GM19468 (cell line): ENCODE measurements around the gene SPG7.

ENCODE experiments used
- ATAC-seq: cut with Tn5 transposase; IDR thresholded peaks from one replicate; pipeline ENCODE4 v1.9.1; 2021; ENCODE audit warnings: mild to moderate bottlenecking, moderate library complexity, moderate number of reproducible peaks; ENCODE audit not compliant: unreplicated experiment; ENCODE audit errors: extremely low read depth

SPG7 gene

GRCh38 chr16:89510526-89510925 is 2.3 kb downstream of the SPG7 start:
- no peak for ATAC-seq

DNA sequence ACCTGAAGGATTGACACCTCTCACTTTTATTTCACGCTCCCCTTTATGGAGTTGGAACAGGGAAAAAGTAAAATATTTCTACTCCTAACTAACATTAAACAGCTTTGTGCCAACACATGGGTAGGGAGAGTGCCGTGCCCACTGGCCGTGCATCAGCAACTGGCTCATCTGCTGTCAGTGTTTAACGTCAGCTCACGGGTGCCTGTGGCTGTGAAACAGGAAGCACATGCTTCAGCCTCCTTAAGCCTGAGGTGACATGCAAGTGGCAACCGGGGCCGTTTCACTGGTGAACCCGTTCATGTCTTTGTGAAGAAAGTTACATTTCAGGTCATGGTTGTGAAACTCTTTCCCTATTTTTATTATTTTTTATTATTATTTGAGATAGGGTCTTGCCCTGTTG is 3.2 kb downstream of the SPG7 start:
- ATAC-seq = no peak

DNA sequence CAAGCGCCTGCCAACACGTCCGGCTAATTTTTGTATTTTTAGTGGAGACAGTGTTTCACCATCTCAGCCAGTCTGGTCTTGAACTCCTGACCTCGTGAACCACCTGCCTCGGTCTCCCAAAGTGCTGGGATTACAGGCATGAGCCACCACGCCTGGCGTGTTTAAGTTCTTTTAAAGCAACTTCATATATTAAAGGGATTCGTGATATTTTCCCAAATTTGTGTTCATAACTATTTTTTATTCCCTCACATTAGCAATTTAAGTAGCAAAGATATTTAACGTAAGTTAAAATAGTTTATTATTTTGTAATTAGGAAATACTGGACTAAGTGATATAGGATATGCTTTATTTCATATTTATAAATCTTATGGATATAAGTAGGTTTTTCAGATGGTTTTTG is 4.2 kb downstream of the SPG7 start:
- no peak for ATAC-seq

DNA sequence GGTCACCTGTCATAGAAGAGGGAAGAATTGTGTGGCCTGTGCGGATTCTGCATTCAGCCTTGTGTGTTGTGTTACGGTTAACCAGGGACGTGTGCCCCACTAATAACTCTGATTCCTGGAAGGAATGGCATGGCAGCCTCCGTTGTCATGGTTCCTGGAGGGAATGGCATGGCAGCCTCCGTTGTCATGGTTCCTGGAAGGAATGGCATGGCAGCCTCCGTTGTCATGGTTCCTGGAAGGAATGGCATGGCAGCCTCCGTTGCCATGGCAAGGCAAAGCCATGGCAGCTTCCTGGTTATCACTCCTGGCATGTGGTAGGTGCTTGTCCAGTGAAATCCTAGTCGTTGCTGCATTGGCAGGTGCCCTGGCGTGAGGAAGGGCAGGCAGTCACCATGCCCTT is 8.9 kb downstream of the SPG7 start:
- no peak for ATAC-seq

- no peak for ATAC-seq
These were observed 11.7 kb downstream of the SPG7 start for GRCh38 chr16:89519881-89520280.

DNA sequence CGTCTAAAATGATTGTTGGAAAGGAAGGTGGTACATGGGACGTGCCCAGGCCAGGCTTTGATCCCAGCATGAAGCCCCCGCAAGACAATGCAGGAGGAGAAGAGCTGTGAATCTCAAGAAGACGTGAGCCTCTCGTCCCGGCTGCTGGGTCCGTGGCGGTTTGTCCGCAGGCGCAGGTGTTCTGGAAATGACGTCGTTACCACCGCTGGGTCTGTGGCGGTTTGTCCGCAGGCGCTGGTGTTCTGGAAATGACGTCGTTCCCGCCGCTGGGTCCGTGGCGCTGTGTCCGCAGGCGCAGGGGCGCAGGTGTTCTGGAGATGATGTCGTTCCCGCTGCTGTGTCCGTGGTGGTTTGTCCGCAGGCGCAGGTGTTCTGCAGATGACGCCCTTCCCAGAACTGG is 14.1 kb downstream of the SPG7 start:
- no peak for ATAC-seq

DNA sequence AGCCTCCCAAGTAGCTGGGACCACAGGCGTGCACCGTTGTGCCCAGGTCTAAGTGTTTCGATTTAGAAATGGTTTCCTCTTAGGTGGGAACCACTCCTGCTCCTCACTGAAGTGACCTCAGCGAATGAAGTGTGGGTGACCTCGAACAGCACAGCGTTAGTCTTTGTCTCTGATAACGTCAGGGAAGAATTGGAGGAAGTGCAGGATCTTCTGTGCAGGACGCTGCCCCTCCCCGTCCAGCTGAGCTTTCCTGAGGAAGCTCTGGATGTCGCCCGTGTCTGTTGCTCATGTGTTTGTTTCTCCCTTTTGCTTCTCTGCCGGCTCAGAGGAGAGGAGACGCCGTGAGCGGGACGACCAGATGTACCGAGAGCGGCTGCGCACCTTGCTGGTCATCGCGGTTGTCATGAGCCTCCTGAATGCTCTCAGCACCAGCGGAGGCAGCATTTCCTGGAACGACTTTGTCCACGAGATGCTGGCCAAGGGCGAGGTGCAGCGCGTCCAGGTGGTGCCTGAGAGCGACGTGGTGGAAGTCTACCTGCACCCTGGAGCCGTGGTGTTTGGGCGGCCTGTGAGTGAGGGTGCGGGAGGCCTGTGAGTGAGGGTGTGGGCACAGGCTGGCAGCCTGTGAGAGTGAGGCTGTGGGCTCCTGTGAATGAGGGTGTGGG is 15.6 kb downstream of the SPG7 start:
- no peak for ATAC-seq

DNA sequence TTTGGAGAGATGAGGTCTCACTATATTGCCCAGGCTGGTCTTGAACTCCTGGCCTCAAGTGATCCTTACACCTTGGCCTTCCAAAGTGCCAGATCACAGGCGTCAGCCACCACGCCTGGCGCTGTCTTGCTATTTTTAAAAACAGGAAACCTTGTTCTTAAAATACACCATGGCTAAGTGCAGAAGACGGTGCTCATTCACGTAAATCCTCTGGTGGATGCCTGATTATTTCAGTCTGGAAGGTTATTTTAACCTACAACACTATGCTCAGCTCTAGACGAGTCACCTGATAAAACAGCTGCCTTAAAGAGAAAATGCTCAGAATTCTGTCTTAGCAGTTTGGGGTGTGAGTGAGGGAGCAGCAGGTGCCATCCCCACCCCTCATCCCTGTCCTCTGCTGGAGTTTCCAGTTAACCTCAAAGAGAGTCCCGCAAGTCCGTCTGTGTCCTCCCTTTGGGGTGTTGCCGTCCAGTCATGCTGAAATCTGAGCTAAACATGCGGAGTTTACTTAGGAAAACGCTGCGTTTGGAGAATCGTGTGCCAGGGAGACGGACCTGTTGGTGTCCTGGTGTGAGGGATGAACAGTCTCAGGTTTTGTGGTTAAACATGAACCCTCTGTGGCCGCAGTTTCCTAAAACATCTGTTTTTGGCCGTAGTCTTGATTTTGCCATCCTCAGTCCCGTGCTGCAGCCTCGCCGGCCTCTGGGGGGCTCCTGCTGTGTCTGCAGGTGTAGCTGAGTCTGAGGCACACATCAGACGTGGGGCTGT is 17.1 kb downstream of the SPG7 start:
- ATAC-seq = no peak

- ATAC-seq = no peak
These were observed 20.9 kb downstream of the SPG7 start for GRCh38 chr16:89529097-89529496.

GRCh38 chr16:89530401-89531381 is 22.5 kb downstream of the SPG7 start:
- ATAC-seq = no peak

GRCh38 chr16:89531821-89532526 is 23.8 kb downstream of the SPG7 start:
- ATAC-seq = no peak

GRCh38 chr16:89534252-89534756 is 26.1 kb downstream of the SPG7 start:
- ATAC-seq = no peak

DNA sequence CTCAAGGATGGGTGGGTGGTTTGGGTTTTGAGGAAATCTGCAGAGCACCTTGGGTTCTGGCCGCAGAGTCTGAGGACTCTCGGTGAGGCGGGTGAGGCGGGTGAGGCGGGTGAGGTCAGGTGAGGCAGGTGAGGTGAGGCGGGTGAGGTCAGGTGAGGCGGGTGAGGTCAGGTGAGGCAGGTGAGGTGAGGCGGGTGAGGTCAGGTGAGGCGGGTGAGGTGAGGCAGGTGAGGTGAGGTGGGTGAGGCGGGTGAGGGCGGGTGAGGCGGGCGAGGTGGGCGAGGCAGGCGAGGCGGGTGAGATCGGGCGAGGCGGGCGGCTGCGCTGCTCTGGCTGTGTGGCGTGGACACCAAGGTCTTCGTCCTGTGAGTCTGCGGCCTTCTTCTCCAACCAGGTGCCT is 28.2 kb downstream of the SPG7 start:
- no peak for ATAC-seq

GRCh38 chr16:89536886-89537548 is 28.8 kb downstream of the SPG7 start:
- ATAC-seq = no peak

DNA sequence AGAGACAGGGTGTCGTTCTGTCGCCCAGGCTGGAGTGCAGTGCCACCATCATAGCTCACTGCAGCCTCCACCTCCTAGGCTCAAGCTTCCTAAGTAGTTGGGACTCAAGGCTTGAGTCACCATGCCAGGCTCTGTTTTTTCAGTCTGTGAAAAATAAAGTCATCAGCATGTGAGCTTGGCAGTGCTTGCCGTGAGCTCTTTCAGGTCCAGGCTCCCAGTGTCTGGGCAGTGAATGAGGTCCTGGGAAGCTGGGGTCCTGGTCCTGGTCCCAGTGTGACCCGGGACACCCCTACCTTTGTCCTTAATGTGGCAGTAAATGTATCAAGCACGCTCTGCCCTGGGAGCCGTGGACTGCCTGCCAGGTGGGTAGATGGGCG is 29.3 kb downstream of the SPG7 start:
- no peak for ATAC-seq

DNA sequence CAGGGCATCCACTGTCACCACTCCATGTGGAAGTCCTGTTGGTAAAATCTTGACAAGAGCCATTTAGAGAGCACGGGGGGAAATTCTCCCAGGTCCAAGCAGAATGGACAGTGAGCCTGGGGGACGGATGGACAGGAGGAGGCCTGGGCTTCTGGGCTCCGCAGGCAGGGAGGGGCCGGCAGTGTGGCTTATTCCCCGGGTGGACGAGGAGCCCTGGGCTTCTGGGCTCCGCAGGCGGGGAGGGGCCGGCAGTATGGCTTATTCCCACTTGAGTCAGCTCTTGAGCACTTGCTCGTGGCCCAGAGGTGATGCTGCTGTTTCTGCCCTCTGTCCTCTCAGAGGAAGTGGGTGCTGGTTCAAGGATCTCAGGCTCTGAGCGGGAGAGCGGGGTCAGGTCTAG is 30.1 kb downstream of the SPG7 start:
- ATAC-seq = no peak

GRCh38 chr16:89540557-89540956 is 32.4 kb downstream of the SPG7 start:
- ATAC-seq = no peak

DNA sequence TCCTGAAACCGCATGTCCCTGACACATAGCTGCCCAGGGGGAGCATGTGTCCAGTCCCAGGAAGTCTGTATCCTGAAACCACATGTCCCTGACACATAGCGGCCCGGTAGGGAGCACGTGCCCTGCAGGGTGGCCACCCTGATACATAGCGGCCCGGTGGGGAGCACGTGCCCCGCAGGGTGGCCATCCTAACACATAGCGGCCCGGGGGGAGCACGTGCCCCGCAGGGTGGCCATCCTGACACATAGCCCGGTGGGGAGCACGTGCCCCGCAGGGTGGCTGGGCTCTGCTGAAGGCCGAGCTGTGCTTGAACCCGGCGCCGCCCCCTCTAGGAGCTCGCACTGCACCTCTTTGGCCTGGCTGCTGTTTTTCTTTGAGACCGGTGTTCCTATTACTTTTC is 33.6 kb downstream of the SPG7 start:
- no peak for ATAC-seq

- ATAC-seq = no peak
These were observed 35.9 kb downstream of the SPG7 start for GRCh38 chr16:89544113-89544512.

- no peak for ATAC-seq
These were observed 36.5 kb downstream of the SPG7 start for GRCh38 chr16:89544713-89545043.
